Caco-2 (cell line): Measurements from ENCODE around the gene RHOT2. TPM values are rescaled to one million over a fixed set of nuclear protein-coding genes. Genes with fewer than 3 reads are reported as not detected.
"Not testable (repeated sequence)": the region's sequence is repeated elsewhere in the genome, so short reads cannot be mapped to it uniquely, and the experiment has no call there.

ENCODE experiments used
- BruUV-seq: library from RNA; stranded (reverse); fragments of 400-500 nt; replicated peaks from 2 replicates; lab custom pipeline; 2021; lab: Mats Ljungman, UMichigan
- CTCF ChIA-PET: fragments of 300-600 bp; sonication (Branson Sonifier 250); formaldehyde crosslinking; loops from one replicate; lab custom pipeline; 2022; ENCODE audit warnings: antibody characterized with exemption; lab: Charles Lee
- POLR2A ChIA-PET: fragments of 300-600 bp; sonication (Branson Sonifier 250); formaldehyde crosslinking; loops from one replicate; lab custom pipeline; 2022; ENCODE audit warnings: antibody characterized with exemption; lab: Charles Lee
- DNase-seq, 2 experiments: peaks; one replicate each; pipeline versions ENCODE4 v3.0.0 to v3.0.0-alpha.2; 2020 to 2022
- H3K27me3 ChIP-seq: replicated peaks from 2 replicates; pipeline ENCODE4 v1.6.0; 2011; ENCODE audit warnings: low read length; ENCODE audit not compliant: control insufficient read depth, insufficient read depth
- H3K36me3 ChIP-seq: 2 replicates; pipeline ENCODE4 v1.5.1; 2011; ENCODE audit warnings: low read length; ENCODE audit not compliant: control insufficient read depth, insufficient read depth
- H3K4me1 ChIP-seq: fragments of 250-450 bp; sonication (Bioruptor Pico); 2 replicates; pipeline ENCODE4 v1.5.1; 2020; ENCODE audit warnings: mild to moderate bottlenecking
- H3K4me3 ChIP-seq: 2 replicates; pipeline ENCODE4 v1.5.1; 2011; ENCODE audit warnings: low read depth, mild to moderate bottlenecking, control low read depth, low read length
- H3K9me3 ChIP-seq: fragments of 250-450 bp; sonication (Bioruptor Pico); 2 replicates; pipeline ENCODE4 v1.5.1; 2020; ENCODE audit warnings: mild to moderate bottlenecking, moderate library complexity
- H3K27ac Mint-ChIP-seq: one replicate; pipeline ENCODE4 v1.8.0; 2022; ENCODE audit warnings: mixed read lengths; ENCODE audit not compliant: unreplicated experiment
- H3K27me3 Mint-ChIP-seq: one replicate; pipeline ENCODE4 v1.8.0; 2022; ENCODE audit warnings: mixed read lengths; ENCODE audit not compliant: insufficient read depth, unreplicated experiment
- H3K36me3 Mint-ChIP-seq: one replicate; pipeline ENCODE4 v1.8.0; 2022; ENCODE audit warnings: mild to moderate bottlenecking, mixed read lengths; ENCODE audit not compliant: insufficient read depth, unreplicated experiment
- H3K4me1 Mint-ChIP-seq: one replicate; pipeline ENCODE4 v1.8.0; 2022; ENCODE audit warnings: low read depth, mixed read lengths; ENCODE audit not compliant: unreplicated experiment
- H3K4me3 Mint-ChIP-seq: one replicate; pipeline ENCODE4 v1.8.0; 2022; ENCODE audit warnings: mild to moderate bottlenecking, moderate library complexity, mixed read lengths; ENCODE audit not compliant: unreplicated experiment
- H3K9me3 Mint-ChIP-seq: one replicate; pipeline ENCODE4 v1.8.0; 2022; ENCODE audit warnings: mixed read lengths; ENCODE audit not compliant: unreplicated experiment
- intact Hi-C: fragments of 100-400 bp; cut with micrococcal nuclease; formaldehyde crosslinking; loops from one replicate; pipeline ENCODE4 v1.10.0; 2022; ENCODE audit not compliant: unreplicated experiment
- total RNA-seq: library from RNA; stranded (reverse); gene quantifications from 2 replicates; pipeline ENCODE4 v1.2.3, GENCODE V29; 2022
- TF ChIP-seq, protein P1 (sequence below), 2 experiments: fragments of 200-600 bp in 1 of 2; IDR thresholded peaks; 1 replicate in 1 of 2; 2 replicates in 1 of 2; pipeline versions ENCODE4 v1.5.1 to v1.8.0; 2011 to 2022; ENCODE audit warnings: antibody characterized with exemption in 1 of 2, control low read depth in 1 of 2, inconsistent platforms in 1 of 2, low read depth in 1 of 2, low read length in 1 of 2, mild to moderate bottlenecking in 1 of 2, moderate library complexity in 1 of 2; ENCODE audit not compliant: insufficient read depth in 1 of 2, severe bottlenecking in 1 of 2, unreplicated experiment in 1 of 2

The RHOT2 gene
- total RNA-seq, 1 experiment from 2014 or later = 96.7 TPM

GRCh38 chr16:686459-687260 lies 18.7 kb downstream of the RHOT2 start:
- Histone ChIP-seq H3K4me1 (peaks cover 27% of the 10 kb centered on the region), H3K27me3 (no peaks in the 10 kb centered on the region), H3K9me3 (no peaks in the 10 kb centered on the region), H3K4me3 (no peak overlapping the region), H3K36me3 (0 out of 2 replicates have a peak, but pooled peaks cover 4% of the 10 kb centered on the region)
- Mint-ChIP-seq H3K9me3 (no peaks in the 10 kb centered on the region), H3K36me3 (peaks cover 53% of the 10 kb centered on the region), H3K4me1 (peaks cover 7% of the 10 kb centered on the region), H3K4me3 (no peak overlapping the region), H3K27ac (peak overlapping the region; percentile 84), H3K27me3 (no peaks in the 10 kb centered on the region)
- TF ChIP-seq, protein P1, sequence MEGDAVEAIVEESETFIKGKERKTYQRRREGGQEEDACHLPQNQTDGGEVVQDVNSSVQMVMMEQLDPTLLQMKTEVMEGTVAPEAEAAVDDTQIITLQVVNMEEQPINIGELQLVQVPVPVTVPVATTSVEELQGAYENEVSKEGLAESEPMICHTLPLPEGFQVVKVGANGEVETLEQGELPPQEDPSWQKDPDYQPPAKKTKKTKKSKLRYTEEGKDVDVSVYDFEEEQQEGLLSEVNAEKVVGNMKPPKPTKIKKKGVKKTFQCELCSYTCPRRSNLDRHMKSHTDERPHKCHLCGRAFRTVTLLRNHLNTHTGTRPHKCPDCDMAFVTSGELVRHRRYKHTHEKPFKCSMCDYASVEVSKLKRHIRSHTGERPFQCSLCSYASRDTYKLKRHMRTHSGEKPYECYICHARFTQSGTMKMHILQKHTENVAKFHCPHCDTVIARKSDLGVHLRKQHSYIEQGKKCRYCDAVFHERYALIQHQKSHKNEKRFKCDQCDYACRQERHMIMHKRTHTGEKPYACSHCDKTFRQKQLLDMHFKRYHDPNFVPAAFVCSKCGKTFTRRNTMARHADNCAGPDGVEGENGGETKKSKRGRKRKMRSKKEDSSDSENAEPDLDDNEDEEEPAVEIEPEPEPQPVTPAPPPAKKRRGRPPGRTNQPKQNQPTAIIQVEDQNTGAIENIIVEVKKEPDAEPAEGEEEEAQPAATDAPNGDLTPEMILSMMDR (IDR thresholded peaks at IDR 0.05; ENCODE audit: insufficient read depth in 1 of 2, low read depth in 1 of 2, low read length in 1 of 2, severe bottlenecking in 1 of 2, unreplicated experiment in 1 of 2) = no peak
- ChIA-PET CTCF (interaction anchor here (0.7 kb wide), 1 partner anchor 12 kb away, joined by 3 read pairs; no protein-coding TSS in a partner anchor), POLR2A (interaction anchor here (1.3 kb wide), 1 partner anchor 35 kb away, joined by 6 read pairs; the partner anchor contains the start of gene ANTKMT)
- intact Hi-C loops = no loop called here
- no TSS peak for BruUV-seq
- no peak for DNase-seq

- CTCF ChIA-PET = no interaction called here
- H3K27me3 ChIP-seq = no peaks in the 10 kb centered on the region
- TF ChIP-seq, protein P1 (IDR thresholded peaks at IDR 0.05; ENCODE audit: insufficient read depth in 1 of 2, low read depth in 1 of 2, low read length in 1 of 2, severe bottlenecking in 1 of 2, unreplicated experiment in 1 of 2) = no peak
- H3K4me3 ChIP-seq = no peak overlapping the region
- intact Hi-C loops = no loop called here
- no TSS peak for BruUV-seq
- Mint-ChIP-seq H3K36me3 (peaks cover 44% of the 10 kb centered on the region), H3K4me3 (no peak overlapping the region), H3K27ac (no peak overlapping the region), H3K27me3 (no peaks in the 10 kb centered on the region), H3K4me1 (peaks cover 7% of the 10 kb centered on the region), H3K9me3 (no peaks in the 10 kb centered on the region)
- no peak for DNase-seq
- POLR2A ChIA-PET = interaction anchor here (1.3 kb wide), 1 partner anchor 34 kb away, joined by 6 read pairs; the partner anchor contains the start of gene ANTKMT
- 0 out of 2 replicates have a peak, but pooled peaks cover 1% of the 10 kb centered on the region for H3K36me3 ChIP-seq
- H3K9me3 ChIP-seq = no peaks in the 10 kb centered on the region
- peaks cover 23% of the 10 kb centered on the region for H3K4me1 ChIP-seq
Measured at GRCh38 chr16:687499-687898, 19.6 kb downstream of the RHOT2 start.

GRCh38 chr16:689175-689897 lies 21.4 kb downstream of the RHOT2 start:
- H3K4me3 Mint-ChIP-seq = peak overlapping the region; percentile 87
- peaks cover 7% of the 10 kb centered on the region for H3K4me1 Mint-ChIP-seq
- H3K27me3 Mint-ChIP-seq = no peaks in the 10 kb centered on the region
- Histone ChIP-seq H3K36me3 (no peaks in the 10 kb centered on the region), H3K4me3 (peak overlapping the region; percentile 65), H3K9me3 (no peaks in the 10 kb centered on the region), H3K27me3 (no peaks in the 10 kb centered on the region), H3K4me1 (peaks cover 22% of the 10 kb centered on the region; the same call in 1 of the 2 replicates)
- no peaks in the 10 kb centered on the region for H3K9me3 Mint-ChIP-seq
- peaks cover 26% of the 10 kb centered on the region for H3K36me3 Mint-ChIP-seq
- intact Hi-C loops = no loop called here
- no peak for DNase-seq
- ChIA-PET POLR2A (interaction anchor here (0.6 to 1.4 kb wide), 2 partner anchors 9 to 573 kb away, joined by 3 to 6 read pairs; partner anchors contain the start of gene STUB1), CTCF (interaction anchor here (0.6 kb wide), 1 partner anchor 22 kb away, joined by 3 read pairs; the partner anchor contains the start of gene RHOT2)
- TF ChIP-seq, protein P1 (IDR thresholded peaks at IDR 0.05; ENCODE audit: insufficient read depth in 1 of 2, low read depth in 1 of 2, low read length in 1 of 2, severe bottlenecking in 1 of 2, unreplicated experiment in 1 of 2) = no peak
- no TSS peak for BruUV-seq
- H3K27ac Mint-ChIP-seq = peak overlapping the region; percentile 95

GRCh38 chr16:691242-691641 lies 23.3 kb downstream of the RHOT2 start:
- H3K9me3 ChIP-seq, DNase-seq, BruUV-seq, H3K27me3 Mint-ChIP-seq, H3K27ac Mint-ChIP-seq, H3K27me3 ChIP-seq, H3K9me3 Mint-ChIP-seq, H3K36me3 ChIP-seq, intact Hi-C loops, H3K4me3 ChIP-seq, H3K4me1 Mint-ChIP-seq, POLR2A ChIA-PET, CTCF ChIA-PET: not testable (repeated sequence)
- H3K36me3 Mint-ChIP-seq = peaks cover 20% of the 10 kb centered on the region
- peaks cover 15% of the 10 kb centered on the region; the same call in 1 of the 2 replicates for H3K4me1 ChIP-seq
- H3K4me3 Mint-ChIP-seq = peak overlapping the region; percentile 87
